ENCODE measurements around the gene PDE4B. TPM values are rescaled to one million over a fixed set of nuclear protein-coding genes. Genes with fewer than 3 reads are reported as not detected.

Gene PDE4B
- total RNA-seq, 2 experiments from 2014 or later: 2.4 to 3.1 TPM

DNA sequence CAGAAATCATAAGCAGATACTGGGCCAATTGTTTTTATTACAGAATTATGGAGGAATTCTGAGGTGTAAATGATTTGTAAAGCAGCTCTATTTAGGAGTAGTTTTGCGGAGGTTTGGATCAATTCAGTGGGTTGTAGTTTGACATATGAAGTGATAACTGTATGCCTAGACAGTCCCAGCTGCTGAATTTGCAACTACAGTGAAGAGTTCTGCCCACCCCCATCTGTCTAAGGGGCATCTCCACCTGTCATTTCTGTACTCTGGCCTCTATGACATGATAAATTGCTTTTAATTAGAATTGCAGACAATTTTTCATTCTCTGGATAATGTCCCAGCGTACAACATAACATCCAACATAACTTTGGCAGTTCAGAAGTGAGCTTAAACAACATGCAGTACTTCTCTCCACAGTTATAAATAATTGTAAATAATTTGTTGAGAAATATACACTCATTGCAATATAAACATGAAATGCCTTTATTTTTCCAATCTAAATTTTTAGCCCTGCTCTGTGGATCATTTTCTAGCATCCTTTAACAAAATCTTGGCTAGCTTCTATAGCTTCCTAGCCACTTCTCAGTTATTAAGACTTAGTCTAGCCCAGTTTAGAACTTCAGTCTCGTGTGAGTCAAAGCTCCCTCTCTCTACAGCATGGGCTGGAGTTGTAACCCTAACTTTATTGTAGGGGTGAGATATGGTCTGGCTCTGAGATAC is 52.3 kb downstream of the PDE4B start:
- no peak overlapping the region for H3K27ac ChIP-seq (ENCODE audit: low read depth, low read length, poor library complexity, severe bottlenecking)
- POLR2A ChIA-PET: interaction anchor here (0.9 to 1.4 kb wide), 2 partner anchors 15 to 25 kb away, joined by 3 read pairs; no protein-coding TSS in a partner anchor
- H3K4me1 ChIP-seq (ENCODE audit: insufficient read depth, low read length, poor library complexity, severe bottlenecking): no peaks in the 10 kb centered on the region
- TF ChIP-seq, protein P1, sequence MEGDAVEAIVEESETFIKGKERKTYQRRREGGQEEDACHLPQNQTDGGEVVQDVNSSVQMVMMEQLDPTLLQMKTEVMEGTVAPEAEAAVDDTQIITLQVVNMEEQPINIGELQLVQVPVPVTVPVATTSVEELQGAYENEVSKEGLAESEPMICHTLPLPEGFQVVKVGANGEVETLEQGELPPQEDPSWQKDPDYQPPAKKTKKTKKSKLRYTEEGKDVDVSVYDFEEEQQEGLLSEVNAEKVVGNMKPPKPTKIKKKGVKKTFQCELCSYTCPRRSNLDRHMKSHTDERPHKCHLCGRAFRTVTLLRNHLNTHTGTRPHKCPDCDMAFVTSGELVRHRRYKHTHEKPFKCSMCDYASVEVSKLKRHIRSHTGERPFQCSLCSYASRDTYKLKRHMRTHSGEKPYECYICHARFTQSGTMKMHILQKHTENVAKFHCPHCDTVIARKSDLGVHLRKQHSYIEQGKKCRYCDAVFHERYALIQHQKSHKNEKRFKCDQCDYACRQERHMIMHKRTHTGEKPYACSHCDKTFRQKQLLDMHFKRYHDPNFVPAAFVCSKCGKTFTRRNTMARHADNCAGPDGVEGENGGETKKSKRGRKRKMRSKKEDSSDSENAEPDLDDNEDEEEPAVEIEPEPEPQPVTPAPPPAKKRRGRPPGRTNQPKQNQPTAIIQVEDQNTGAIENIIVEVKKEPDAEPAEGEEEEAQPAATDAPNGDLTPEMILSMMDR (conservative IDR thresholded peaks at IDR 0.05; ENCODE audit: low read length): no peak
- TF ChIP-seq EZH2phosphoT487 (IDR thresholded peaks at IDR 0.05; ENCODE audit: borderline replicate concordance, low read depth, low read length): no peak
- no peaks in the 10 kb centered on the region for H3K9me3 ChIP-seq (ENCODE audit: low read length)
- no TSS peak for BruUV-seq (replicated peaks)
- no peaks in the 10 kb centered on the region for H3K36me3 ChIP-seq (ENCODE audit: insufficient read depth, low read length)
- H2AFZ ChIP-seq (ENCODE audit: low read length): no peak overlapping the region
- H3K9me2 ChIP-seq (ENCODE audit: insufficient read depth, low read length): no peaks in the 10 kb centered on the region
- H3K79me2 ChIP-seq (ENCODE audit: insufficient read depth, low read depth, low read length): no peaks in the 10 kb centered on the region
- no peak overlapping the region for H3K4me3 ChIP-seq (ENCODE audit: low read depth, low read length, poor library complexity, severe bottlenecking)
- no peak for DNase-seq (ENCODE audit: low spot score)
- H3K4me2 ChIP-seq (ENCODE audit: low read length): no peak overlapping the region
- intact Hi-C loops (cut with micrococcal nuclease; ENCODE audit: unreplicated experiment): no loop called here
- no peaks in the 10 kb centered on the region for H4K20me1 ChIP-seq (ENCODE audit: insufficient read depth, low read length)
- CTCF ChIA-PET (ENCODE audit: unreplicated experiment): no interaction called here

DNA sequence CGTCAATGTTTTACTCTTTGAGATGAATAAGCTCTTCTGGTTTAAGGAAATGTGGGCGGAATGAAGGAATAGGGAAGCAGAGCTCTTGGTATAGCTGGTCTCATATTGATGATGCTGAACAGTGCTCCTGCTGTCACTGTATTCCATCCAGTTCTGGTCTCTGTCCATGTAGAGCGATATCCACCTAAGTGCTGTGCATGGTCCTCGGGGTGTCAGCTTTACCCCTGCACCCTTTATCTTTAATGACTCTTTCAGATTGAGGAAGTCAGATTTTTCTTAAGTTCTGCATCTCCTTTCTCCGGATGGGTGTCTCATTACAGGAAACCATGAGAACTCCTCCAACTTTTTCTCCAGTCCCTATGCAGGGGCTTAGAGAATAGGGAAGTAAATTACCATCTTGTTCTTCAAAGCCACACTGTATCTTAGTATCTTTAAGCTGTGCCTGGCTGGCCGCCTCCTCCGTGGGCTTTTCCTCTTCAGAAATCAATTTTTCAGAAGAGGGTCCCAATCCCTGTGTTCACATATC is 52.9 kb downstream of the PDE4B start:
- H3K4me3 ChIP-seq (ENCODE audit: low read depth, low read length, poor library complexity, severe bottlenecking): no peak overlapping the region
- H3K27ac ChIP-seq (ENCODE audit: low read depth, low read length, poor library complexity, severe bottlenecking): no peak overlapping the region
- no peak overlapping the region for H3K4me2 ChIP-seq (ENCODE audit: low read length)
- no TSS peak for BruUV-seq (replicated peaks)
- H3K9me3 ChIP-seq (ENCODE audit: low read length): no peaks in the 10 kb centered on the region
- DNase-seq (ENCODE audit: low spot score): no peak
- H4K20me1 ChIP-seq (ENCODE audit: insufficient read depth, low read length): no peaks in the 10 kb centered on the region
- intact Hi-C loops (cut with micrococcal nuclease; ENCODE audit: unreplicated experiment): no loop called here
- ChIA-PET POLR2A (interaction anchor here (1.3 to 1.4 kb wide), 2 partner anchors 10 to 16 kb away, joined by 3 to 4 read pairs; no protein-coding TSS in a partner anchor), CTCF (ENCODE audit: unreplicated experiment) (no interaction called here)
- TF ChIP-seq, protein P1 (conservative IDR thresholded peaks at IDR 0.05; ENCODE audit: low read length): no peak
- TF ChIP-seq EZH2phosphoT487 (IDR thresholded peaks at IDR 0.05; ENCODE audit: borderline replicate concordance, low read depth, low read length): no peak
- no peaks in the 10 kb centered on the region for H3K4me1 ChIP-seq (ENCODE audit: insufficient read depth, low read length, poor library complexity, severe bottlenecking)
- no peak overlapping the region for H2AFZ ChIP-seq (ENCODE audit: low read length)
- no peaks in the 10 kb centered on the region for H3K9me2 ChIP-seq (ENCODE audit: insufficient read depth, low read length)
- no peaks in the 10 kb centered on the region for H3K79me2 ChIP-seq (ENCODE audit: insufficient read depth, low read depth, low read length)
- H3K36me3 ChIP-seq (ENCODE audit: insufficient read depth, low read length): no peaks in the 10 kb centered on the region

DNA sequence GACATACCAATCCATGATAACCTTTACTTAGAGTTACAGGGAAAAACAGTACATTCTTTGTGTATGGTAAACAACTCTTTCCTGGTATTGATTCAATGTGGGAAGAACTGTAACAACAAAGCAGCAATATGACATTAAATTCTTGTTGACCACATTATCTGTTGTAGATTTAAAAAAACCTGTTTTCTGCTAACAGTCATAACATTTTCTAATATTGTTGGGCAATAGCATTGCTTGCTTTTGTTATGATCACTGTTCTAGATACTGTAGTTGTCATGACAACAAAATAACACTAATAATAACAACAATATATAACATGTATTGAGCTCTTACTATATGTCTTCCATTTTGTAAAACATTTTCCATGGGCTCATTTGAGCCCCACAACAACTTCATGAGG is 54.2 kb downstream of the PDE4B start:
- Histone ChIP-seq H3K9me3 (ENCODE audit: low read length) (no peaks in the 10 kb centered on the region), H3K4me3 (ENCODE audit: low read depth, low read length, poor library complexity, severe bottlenecking) (no peak overlapping the region), H3K36me3 (ENCODE audit: insufficient read depth, low read length) (no peaks in the 10 kb centered on the region), H3K4me2 (ENCODE audit: low read length) (no peak overlapping the region), H3K27ac (ENCODE audit: low read depth, low read length, poor library complexity, severe bottlenecking) (no peak overlapping the region), H4K20me1 (ENCODE audit: insufficient read depth, low read length) (no peaks in the 10 kb centered on the region), H2AFZ (ENCODE audit: low read length) (no peak overlapping the region), H3K9me2 (ENCODE audit: insufficient read depth, low read length) (no peaks in the 10 kb centered on the region), H3K4me1 (ENCODE audit: insufficient read depth, low read length, poor library complexity, severe bottlenecking) (no peaks in the 10 kb centered on the region), H3K79me2 (ENCODE audit: insufficient read depth, low read depth, low read length) (no peaks in the 10 kb centered on the region)
- CTCF ChIA-PET (ENCODE audit: unreplicated experiment): no interaction called here
- intact Hi-C loops (cut with micrococcal nuclease; ENCODE audit: unreplicated experiment): no loop called here
- POLR2A ChIA-PET: interaction anchor here (1.0 to 1.3 kb wide), 2 partner anchors 8 to 53 kb away, joined by 4 to 8 read pairs; no protein-coding TSS in a partner anchor
- DNase-seq (ENCODE audit: low spot score): no peak
- BruUV-seq (replicated peaks): no TSS peak
- TF ChIP-seq, protein P1 (conservative IDR thresholded peaks at IDR 0.05; ENCODE audit: low read length): no peak
